GM21423 (cell line): ENCODE measurements around the gene LRRC61.

Experiments used
- ATAC-seq: cut with Tn5 transposase; IDR thresholded peaks from one replicate; pipeline ENCODE4 v1.9.1; 2021; ENCODE audit warnings: mild to moderate bottlenecking, moderate library complexity; ENCODE audit not compliant: unreplicated experiment

LRRC61 gene

DNA sequence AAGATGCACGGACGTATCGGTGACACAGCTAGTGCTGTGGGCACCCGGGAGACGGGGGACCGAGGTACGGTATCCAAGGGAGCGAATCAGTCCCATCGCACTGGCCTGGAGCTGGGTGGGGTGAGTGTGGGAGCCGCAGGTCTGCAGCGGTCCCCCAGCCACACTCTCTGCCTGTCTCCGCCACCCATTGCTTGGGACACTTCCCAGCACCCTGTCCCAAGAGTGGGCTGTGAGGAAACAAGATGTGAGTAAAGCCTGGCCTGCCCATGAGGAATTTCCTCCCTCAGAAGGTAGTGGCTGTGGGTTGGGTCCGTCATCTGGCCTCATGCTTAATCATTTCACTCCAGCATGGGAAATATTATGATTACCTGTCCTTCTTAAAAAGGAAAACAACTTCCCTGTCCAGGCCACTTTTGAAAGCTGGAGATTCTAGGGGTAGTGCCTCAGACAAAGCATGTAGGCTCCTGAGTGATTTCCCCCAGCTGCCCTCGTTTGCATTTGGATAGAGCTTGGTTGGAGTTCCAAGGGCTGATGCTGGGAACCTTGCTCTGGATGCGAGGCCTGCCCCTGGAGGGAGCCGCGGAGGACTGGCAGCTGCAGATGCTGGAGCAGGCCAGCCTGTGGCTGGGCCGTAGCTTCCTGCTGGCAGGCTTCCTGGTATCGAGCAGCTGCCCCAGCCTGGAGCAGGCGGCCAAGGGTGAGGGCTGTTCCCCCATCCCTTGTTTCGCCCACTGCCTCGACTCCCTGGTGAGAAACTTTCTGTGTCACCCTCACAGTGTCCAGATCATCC, 6.4 kb downstream of the LRRC61 start:
- no peak for ATAC-seq

DNA sequence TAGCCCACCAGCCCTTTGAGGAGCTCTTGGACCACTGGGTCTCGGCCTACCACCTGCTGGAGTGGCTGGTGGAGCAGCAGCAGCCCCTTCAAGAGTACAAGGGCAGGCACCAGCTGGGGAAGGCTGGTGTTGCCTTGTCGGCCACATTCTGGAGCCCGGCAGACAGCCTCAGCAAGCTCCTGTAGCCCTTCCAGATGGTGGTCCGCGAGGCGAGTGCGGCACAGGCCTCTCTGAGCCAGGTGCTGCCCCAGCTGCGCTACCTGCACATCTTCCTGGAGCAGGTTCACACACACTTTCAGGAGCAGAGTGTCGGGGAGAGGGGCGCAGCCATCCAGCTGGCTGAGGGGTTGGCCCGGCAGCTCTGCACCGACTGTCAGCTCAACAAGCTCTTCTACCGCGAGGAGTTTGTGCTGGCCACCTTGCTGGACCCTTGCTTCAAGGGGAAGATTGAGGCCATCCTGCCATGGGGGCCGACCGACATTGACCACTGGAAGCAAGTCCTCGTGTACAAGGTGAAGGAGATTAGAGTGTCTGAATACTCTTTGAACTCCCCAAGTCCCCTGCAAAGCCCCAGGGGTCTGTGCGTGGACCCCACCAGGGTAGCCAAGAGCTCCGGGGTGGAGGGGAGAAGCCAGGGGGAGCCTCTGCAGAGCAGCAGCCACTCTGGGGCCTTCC, 7.2 kb downstream of the LRRC61 start:
- no peak for ATAC-seq

DNA sequence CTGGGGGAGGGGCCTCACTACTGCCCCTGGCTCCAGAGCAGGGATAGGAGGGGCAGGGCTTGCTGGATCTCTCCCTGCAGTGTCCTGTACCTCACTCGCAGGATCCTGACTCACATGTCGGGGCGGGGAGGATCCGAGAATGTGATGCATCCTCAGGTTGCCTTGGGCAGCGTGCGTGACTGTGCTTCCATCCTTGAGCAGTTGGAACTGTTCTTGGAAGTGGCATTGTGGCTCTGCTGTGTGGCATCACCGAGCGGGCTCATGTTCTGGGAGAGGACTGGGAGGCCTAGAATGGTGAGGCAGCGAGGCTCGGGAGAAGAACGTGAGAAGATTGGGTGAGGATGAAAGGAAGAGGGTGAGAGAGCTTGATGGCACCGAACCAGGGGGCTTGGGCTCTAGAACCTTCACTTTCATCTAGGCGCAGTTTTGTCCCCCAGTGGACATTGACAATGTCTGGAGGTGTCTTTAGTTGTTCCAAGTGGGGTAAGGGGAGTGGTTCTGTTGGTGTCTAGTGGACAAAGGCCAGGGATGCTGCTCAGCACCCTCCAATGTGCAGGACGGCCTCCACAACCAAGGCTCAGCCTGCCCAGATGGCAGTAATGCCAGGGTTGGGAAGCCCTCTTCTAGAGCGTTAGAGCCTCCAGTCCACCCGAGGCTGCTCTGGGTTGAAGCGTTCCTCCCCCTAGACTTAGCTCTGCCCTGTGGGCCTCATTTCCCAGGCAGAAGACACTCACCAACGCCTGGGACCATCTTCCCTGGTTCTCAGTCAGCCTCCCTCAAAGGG, 9.9 kb downstream of the LRRC61 start:
- no peak for ATAC-seq

DNA sequence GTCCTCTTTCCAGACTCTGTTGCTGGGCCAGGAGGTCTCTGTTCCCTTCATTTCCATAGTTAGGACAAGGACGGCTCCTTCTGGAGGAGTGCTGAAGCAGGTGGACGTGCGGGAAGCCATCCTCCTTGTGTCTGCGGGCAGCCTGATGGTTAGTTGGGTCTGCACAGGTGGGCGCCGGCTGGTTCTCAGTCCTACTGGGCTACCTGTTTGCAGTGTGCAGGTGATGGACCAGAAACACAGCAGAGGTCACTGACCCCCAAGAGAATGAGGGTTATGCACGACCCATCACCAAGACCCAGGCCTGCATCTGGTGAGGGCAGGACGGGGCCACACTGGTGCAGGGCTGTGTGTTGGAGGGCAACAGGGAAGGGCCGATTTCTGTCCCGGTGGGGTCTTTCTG, 10.5 kb downstream of the LRRC61 start:
- ATAC-seq = no peak

DNA sequence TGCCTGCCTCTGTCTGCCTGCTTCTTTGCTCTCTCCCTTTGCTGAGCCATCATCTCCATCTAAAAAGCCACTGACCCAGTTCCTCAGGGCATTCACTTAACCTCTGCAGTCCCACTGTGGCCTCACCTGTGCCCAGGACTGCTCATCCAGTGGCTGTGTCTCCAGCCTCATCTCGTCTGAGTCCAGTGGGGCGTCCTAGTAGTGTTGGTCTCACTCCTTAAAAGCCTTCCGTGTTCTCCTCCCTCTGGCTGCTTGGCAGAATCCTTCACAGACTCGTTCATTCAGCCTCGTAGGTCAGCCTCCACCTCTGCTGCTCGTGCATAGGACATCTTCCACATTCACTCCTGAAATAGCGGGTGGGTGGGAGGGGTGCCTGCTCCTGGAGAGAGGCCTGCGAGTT, 11.0 kb downstream of the LRRC61 start:
- no peak for ATAC-seq

DNA sequence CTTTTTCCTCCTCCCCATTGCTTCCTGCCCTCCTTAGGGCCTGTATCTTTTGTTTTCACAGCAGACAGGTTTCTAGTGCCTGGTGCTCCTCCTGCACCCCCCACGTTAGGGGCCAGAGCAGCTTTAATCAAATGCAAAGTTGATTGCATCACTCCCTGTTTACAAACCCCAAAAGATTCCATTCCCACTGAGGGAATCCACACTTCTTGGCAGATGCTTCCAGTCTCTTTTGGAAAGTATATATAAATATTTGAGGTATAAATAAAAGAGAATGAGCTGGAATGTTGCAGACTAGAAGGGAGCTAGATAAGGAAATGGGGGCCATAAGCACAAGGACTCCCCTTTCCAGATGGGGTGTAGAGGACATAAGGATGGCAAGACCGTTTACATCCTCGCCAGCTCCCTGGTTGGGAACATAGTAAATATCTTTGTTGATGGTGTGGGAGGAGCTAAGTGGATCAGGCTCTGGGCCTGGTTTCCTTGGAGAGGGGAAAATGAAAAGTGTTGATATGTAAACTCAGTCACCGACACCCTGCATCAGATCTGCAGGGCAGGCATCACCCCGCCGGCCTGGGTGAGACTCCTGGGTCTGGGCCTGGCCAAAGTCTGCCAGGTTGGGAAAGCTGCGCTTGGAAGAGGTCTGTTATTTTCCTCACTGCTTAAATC, 12.1 kb downstream of the LRRC61 start:
- ATAC-seq = no peak

DNA sequence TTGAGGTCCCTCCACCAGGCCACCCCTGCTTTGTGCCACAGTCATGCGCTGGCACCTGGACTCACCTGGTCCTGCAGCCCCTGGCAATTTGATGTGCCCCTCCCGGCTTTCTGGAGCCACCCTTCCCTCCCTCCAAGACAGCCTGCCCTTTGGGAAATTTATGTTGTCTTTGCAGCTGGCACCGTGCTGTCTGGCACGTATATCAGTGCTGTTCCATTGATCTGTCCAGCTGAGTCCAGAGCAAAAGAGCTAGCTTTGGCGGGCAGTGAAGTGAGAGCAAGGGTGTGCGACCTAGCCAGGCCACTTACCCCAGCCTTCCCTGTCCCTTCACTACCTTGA, 12.6 kb downstream of the LRRC61 start:
- ATAC-seq = no peak

DNA sequence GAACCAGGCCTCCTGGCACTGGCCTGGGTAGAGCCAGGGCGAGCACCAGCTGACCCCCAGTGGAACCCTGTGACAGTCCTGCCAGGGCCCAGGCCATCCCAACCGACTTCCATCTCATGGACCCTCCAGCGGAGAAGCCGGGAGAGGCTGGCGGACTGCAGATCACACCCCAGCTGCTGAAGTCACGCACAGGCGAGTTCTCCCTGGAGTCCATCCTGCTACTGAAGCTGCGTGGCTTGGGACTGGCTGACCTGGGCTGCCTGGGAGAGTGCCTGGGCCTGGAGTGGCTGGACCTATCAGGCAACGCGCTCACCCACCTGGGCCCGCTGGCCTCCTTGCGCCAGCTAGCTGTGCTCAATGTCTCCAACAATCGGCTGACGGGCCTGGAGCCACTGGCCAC, 13.6 kb downstream of the LRRC61 start:
- ATAC-seq = no peak

DNA sequence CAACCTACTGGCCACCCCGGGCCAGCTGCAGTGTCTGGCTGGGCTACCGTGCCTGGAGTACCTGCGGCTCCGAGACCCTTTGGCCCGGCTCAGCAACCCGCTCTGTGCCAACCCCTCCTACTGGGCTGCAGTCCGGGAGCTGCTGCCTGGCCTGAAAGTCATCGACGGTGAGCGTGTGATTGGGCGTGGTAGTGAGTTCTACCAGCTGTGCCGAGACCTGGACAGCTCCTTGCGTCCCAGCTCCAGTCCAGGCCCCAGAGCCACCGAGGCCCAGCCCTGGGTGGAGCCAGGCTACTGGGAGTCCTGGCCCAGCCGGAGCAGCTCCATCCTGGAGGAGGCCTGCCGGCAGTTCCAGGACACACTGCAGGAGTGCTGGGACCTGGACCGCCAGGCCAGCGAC, 14.0 kb downstream of the LRRC61 start:
- no peak for ATAC-seq

DNA sequence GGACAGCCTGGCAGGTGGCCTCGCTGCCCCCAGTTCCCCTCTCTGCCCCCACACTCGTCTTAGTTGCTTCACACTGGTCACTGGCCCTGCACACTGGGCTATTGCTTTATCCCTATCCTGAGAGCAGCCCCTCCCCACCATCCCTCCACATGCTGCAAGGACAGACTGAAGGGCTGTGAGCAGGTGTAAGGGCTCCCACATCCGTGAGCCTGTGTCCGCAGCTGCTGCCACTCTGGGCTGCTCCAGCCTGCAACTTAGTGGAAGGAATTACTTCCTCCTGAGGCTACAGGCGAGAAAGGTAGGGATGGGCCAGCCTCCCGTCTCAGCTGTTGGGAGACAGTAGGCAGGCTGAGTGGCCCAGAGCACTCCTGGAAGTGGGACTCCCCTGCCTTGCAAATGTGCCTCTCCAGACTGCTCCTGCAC, 14.5 kb downstream of the LRRC61 start:
- ATAC-seq = no peak

DNA sequence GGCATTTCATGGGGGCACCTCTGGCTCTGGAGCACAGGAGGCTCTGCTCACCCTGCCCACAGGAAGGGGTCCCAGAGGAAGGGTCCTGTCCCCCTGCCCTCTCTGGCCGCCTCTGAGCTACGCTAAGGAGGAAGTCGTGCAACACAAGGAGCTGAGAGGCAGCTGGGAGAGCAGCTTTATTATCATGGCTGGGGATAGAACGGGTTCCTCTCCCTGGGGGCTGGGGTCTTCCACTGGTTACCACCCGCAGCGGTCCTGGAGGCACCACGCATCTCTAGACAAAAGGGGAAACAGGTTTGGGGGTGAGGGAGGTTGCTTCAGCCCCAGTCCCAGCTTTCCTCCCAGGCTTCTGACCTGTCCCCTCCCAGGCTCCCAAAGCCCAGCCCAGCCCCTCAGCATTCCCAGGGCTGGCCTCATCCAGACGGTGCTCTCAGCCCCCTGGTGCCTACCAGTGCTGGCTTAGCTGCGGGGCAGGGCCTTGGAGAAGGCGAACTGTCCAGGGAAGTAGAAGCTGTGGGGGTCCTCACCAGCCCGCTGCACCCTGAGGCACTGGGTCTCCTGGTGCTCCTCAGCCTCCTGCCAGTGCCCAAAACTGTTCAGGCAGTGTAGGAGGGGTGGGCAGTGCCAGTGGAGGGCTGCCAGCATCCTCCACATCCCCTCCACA, 15.1 kb downstream of the LRRC61 start:
- ATAC-seq = no peak

DNA sequence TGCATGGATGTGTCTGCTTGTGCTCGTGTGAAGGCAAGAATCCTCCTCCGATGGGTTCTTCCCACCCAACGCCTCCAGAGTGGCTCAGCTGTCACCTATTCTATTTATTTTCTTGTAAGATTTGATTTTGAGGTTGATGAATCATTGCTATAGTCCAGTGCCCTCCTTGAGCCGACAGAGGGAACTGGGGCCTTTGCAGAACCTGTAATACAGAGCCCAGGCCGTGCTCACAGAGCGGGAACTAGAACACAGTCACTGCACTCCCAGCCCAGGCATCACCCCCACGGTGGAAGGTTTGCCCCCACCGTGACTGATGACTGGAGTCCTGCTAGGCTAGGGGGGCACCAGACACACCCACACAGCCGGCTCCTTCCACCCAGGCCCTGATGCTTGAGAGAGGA, 16.3 kb downstream of the LRRC61 start:
- ATAC-seq = no peak

DNA sequence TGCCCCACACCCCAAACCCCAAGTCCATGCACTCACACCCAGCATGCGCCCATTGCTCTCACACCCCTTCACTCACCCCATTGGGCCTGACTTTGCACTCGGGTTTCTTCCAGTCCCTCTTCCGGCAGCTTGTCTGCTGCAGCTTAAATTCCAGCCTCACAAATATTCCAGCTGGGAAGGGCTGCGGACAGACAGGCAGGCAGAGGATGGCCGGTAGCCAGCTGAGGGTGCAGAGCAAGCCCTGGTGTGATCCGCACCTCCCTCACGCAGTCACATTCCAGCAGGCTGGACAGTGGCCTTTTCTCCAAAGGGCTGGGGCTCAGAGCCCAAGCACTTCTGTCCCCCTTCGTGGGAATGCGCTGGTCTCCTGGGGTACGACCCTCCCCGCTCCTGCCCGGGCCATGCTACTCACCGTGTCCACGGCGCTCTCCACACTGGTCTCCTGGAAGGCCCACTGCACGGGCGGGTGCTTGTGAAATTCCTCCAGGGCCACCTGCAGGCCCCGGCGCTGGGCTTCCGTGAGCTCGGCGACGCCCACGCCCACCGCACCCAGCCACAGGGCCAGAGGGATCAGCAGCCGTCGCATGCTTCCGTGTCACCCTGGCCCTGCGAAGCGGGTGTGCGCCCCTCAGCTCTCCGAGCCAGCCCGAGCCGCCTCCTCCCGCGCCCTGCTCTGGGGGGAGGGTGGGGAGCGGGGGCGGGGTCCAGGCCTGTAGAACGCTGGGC, 17.0 kb downstream of the LRRC61 start:
- no peak for ATAC-seq

DNA sequence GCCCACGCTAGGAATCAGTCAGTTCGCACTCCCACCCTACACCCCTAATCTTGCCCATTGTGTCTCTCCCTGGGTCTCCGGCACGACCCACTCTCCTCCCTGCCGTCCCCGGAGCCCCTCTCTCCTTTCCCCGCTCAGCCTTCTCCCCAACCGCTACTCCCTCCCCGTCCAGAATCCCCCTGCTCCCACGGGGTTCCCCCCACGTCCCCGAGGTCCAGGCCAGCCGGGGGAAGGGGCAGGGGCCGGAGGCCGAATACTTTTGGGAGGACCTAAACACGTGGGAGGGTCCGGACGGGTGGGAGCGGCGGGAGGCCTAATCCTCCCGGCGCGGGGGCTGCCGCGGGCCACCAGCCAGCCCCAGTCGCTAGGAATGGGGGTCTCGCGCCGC, 17.7 kb downstream of the LRRC61 start:
- ATAC-seq = no peak

DNA sequence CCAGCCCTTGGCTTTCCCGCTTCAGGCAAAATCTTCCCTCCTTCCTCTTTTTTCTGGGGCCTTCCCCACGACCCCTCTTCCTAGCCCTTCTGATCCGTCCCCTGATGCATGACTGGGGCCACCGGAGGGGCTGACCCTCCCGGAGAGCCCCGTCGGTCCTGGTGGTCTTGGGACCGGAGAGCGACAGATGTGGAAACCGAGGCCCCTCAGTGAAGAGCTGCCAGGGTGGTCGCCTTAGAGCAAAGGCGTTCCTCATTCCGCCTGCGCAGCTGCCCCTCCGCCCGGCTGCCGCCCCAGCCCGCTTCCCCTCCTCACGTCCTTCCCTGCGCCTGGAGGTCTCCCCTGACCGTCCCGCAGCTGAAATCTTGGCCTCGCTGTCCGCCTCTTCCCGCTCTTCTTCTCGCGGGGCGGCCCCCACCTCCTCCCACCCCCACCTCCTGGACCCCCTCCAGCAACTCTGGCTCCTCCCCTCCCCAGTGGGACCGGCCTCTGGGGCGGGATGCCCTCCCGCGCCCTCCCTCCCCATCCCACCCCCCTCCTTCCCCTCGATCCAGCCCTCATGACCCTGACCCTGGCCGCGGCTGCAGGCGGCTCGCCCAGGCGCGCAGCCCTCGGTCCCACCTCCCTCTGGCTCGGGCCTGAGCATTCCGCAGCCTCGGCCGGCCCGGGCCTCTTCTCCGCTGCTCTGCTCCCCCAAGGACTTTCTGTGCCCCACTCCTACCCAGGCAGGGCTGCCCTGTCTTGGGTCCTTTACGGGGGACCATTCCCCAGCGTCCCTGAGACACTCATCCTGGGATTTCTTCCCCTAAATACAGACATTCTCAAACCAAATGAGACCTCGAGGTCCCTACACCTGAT, 18.3 kb downstream of the LRRC61 start, which contains the start of gene RARRES2:
RARRES2 (minus strand) TSS at position 367 of the 858 bp plus-strand sequence. CDS start 1,020 bp downstream, outside the sequence.
- ATAC-seq = no peak

DNA sequence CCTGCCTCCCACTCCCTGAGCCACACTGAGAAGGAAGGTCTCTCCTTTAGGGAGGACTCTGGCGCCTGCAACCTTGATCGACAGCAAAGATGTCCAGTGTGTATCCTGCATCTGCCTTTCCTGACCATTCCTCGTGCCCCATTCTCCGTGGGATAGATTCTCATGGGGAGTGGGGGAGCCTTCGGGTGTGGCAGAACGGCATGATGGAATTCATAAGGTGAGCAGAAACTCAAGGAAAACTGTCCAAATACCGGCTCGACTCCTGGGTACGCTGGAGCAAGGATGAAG, 18.9 kb downstream of the LRRC61 start:
- ATAC-seq = no peak

DNA sequence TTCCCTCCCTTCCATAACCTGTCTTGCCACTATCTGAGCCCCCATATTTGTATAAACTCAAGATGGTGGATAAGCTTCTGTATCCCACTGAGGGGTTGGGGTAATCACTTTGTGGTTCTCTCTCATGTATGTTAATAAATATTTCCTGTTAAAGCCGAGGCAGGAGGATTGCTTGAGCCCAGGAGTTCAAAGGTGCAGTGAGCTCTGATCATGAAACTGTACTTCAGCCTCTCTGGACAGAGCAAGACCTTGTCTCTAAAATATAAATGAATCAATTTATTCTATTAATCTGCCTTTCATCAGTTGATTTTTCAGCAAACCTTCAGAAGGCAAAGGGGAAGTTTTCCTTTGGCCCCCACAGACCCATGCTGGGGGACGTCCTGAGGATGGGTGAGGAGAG, 20.1 kb downstream of the LRRC61 start:
- ATAC-seq = no peak

DNA sequence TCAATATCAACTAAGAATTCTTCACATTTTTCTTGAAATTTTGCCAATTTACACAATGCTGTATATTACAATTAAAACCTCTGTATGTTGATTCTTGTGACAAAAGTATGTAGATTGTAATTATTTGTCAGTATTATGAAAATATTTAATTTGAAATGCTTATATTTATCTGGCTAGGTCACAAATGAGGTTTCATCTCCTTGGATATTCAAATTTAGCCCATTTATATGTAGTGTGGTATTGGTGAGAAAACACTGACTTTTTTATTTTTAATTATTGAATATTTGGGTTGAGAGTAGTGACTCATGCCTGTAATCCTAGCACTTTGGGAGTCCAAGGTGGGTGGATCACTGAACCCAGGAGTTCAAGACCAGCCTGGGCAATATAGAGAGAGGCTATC, 21.1 kb downstream of the LRRC61 start:
- ATAC-seq = no peak

DNA sequence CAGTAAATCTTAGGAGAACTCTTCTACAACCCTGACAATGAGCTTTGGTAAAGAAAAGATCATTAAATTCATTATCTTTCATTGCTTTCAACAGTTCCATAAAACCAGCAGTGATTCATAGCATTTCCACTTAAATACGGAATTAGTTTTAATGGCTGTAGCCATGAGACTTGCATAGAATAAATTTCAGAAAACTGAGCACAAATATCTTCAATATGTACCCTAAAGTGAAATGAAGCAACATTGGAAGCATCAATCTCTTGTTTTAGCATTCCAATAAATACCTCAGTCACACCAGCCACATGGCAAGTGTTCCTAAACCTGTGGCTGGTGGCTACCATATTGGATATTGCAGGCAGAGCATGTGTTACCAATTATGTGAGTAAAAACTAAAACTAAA, 21.9 kb downstream of the LRRC61 start:
- no peak for ATAC-seq
